SKM-1 treated with dmso at 0.1 percent for 144 hours (cell line): ENCODE measurements around the gene NR0B1.

Experiments used
- DNase-seq: peaks from one replicate; lab custom pipeline; 2025; ENCODE audit not compliant: unreplicated experiment; lab: John Stamatoyannopoulos, UW

The NR0B1 gene, protein sequence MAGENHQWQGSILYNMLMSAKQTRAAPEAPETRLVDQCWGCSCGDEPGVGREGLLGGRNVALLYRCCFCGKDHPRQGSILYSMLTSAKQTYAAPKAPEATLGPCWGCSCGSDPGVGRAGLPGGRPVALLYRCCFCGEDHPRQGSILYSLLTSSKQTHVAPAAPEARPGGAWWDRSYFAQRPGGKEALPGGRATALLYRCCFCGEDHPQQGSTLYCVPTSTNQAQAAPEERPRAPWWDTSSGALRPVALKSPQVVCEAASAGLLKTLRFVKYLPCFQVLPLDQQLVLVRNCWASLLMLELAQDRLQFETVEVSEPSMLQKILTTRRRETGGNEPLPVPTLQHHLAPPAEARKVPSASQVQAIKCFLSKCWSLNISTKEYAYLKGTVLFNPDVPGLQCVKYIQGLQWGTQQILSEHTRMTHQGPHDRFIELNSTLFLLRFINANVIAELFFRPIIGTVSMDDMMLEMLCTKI

DNA sequence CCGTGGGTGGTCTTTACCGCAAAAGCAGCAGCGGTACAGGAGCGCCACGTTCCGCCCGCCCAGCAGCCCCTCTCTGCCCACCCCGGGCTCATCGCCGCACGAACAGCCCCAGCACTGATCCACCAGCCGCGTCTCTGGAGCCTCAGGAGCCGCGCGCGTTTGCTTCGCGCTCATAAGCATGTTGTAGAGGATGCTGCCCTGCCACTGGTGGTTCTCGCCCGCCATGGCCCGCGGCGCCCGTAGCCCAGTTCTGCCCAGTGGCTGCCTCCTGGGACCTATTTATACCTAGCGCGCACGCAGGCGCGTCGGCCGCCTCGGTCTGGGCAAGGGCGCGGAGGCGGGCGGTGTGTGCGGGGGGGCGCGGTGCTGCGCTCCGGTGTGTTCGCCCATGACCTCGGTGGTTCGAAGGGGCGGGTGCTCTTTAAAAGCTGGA, at the start of gene NR0B1:
TSS of gene NR0B1 (minus strand) at position 252 of the 433 bp plus-strand sequence. CDS start at position 225, 27 bp downstream.
- DNase-seq = no peak

DNA sequence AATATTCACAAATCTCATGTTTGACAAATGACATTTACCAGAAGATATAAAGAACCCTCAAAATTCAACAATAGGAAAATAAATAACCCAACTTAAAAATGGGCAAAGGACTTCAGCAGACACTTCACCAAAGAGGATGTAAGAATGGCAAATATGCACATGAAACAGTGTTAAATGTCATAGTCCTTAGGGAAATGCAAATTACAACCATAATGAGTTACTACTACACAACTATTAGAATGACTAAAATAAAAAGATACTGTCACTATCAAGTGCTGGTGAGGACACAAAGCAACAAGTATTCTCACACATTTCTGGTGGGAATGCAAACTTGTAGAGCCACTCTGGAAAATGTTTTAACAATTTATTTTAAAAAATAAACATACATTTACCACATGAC, 40.8 kb upstream of the NR0B1 start:
- no peak for DNase-seq

DNA sequence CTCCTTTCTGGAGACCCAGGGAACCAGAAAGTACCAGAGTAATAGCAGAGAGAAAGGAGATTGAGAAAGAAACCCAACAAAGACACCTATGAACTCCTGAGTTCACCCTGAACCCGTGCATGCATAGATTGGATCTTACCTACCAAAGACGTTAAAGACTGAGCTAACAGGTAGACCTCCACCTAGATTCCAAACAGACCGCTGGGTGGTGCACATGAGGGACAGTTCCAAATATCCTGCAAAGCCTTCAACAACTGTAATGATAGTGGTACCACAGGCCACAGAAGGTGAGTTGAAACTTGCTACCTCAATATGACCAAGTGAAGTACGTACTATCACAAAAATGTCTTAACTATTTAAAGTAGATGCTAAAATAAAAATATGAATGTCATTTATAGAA, 34.0 kb upstream of the NR0B1 start:
- DNase-seq = no peak

DNA sequence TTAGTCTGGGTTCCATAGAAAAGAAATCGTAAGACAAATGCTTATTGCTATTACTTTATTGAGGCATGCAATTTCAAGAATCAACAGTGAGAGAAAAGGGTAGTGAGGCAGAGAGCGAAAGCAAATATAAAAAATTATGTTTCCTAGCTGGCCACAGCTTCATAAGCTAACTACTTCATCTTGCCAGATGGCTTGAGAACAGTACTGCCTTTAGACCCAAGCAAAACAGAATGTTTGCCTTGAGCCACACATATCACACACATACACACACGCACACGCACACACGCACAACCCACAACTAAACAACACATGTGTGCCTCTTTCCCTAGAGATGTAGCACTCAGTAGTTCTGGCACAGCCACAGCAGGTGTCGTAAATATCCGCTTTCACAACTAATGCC, 31.6 kb upstream of the NR0B1 start:
- no peak for DNase-seq

DNA sequence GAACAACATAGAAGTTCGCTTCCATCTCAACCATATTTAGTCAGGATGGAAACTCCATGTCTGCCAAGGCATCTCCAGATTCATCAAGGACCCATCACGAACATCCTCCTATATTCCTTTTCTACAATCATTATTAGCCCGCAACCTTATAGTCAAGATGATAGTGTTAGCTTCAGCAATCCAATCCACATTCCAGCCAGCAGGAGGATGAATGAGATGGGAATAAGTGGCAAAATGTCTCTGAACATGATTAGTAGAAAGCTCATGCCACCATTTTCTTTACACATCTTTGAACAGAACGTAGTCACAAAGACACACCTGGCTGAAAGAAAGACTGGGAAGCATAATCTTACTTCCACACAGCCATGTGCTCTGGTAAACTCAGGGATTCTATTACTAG, 18.6 kb upstream of the NR0B1 start:
- DNase-seq = no peak

DNA sequence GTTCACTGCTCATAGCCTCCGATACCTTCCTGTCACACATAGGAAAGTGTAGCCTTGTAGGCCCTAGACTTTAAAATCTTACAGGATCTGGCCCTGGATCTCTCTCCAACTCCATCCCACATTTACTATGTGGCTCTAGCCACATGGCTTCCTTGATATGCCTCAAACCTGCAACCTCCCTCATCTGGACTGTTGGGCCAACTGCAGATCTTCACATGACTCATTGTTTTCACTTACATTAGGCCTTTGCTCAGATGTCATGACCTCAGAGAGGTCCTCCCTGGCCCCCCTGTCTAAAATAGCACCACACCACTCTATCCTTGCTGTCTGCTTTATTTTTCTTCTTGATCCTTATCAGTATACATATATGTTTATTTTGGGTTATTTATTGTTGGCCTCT, 8.1 kb upstream of the NR0B1 start:
- no peak for DNase-seq

DNA sequence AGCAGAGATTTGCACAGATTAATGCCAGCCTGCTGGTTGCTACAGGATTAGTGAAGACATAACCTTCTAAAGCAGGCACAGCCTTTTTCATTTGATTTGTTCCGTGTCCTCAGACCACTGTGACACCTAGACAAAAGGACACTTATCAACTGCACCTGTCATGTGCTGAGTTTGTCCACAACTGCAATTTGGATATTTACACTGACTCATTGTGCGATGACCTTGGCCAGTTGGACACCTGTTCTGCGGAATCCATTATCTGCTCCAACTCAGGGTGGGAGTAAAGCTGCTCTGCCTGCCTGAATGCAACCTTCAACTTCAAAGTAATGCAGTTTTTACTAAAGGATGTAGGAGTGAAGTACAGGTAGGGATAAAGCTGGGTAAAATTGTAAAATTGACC, 4.1 kb upstream of the NR0B1 start:
- no peak for DNase-seq

DNA sequence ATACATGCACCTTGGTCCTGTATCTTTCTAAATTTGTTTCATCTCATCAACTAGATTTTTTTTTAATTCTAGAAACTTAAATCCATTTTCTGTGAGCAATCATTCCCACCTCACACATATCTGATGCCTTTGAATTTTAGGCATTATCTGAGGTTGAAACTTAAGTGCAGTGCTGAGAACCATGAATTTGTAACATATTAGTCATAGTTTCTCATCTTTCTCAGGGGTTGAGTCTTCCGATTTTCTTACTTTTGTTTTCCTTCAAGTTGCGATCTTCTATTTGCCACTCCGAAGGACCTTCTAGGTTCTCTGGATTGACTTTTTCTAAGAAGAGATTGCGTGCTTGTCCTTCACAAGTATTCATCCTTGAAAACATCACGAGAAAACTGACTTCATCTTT, 3.7 kb upstream of the NR0B1 start:
- DNase-seq = no peak

DNA sequence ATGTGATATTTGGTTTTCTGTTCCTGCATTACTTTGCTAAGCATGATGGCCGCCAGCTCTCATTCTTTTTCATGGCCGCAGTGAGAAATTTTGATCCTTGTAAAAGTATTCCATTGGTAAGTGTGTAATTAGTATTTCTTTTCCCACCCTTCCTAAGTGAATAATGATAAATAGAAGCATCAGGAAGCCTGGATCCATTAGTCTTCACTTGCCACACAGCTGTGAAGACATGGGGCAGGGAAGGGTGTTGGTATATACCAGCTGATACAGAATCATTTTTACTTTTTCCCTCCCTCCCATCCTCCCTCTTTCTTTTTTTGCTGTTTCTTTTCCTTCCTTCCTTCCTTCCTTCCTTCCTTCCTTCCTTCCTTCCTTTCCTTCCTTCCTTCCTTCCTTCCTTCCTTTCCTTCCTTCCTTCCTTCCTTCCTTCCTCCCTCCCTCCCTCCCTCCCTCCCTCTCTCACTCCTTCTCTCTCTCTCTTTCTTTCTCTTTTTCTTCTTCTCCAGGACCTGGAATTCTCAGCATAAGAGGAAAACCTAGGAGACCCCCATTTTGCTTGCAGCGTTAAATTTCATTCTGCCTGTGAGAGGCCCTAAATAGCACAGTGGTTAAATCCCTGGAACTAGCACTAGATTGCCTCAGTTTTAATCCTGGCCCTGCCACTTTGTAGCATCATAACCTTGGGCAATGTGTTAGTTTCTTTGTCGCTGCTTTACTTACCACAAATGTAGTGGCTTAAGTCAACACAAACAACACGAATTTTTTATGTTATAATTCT, 1.4 kb upstream of the NR0B1 start:
- DNase-seq = no peak

DNA sequence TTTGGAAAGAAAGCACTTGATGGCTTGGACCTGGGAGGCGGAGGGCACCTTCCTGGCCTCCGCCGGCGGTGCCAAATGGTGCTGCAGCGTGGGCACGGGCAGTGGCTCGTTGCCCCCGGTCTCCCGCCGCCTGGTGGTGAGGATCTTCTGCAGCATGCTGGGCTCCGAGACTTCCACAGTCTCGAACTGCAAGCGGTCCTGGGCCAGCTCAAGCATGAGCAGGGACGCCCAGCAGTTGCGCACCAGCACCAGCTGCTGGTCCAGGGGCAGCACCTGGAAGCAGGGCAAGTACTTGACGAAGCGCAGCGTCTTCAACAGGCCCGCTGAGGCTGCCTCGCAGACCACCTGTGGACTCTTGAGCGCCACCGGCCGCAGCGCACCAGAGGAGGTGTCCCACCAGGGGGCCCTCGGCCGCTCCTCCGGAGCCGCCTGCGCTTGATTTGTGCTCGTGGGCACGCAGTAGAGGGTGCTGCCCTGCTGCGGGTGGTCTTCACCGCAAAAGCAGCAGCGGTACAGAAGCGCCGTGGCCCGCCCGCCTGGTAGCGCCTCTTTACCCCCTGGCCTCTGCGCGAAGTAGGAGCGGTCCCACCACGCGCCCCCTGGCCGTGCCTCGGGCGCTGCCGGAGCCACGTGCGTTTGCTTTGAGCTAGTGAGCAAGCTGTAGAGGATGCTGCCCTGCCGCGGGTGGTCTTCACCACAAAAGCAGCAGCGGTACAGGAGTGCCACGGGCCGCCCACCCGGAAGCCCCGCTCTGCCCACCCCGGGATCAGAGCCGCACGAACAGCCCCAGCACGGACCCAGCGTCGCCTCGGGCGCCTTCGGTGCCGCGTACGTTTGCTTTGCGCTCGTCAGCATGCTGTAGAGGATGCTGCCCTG, 689 bp downstream of the NR0B1 start:
- no peak for DNase-seq

DNA sequence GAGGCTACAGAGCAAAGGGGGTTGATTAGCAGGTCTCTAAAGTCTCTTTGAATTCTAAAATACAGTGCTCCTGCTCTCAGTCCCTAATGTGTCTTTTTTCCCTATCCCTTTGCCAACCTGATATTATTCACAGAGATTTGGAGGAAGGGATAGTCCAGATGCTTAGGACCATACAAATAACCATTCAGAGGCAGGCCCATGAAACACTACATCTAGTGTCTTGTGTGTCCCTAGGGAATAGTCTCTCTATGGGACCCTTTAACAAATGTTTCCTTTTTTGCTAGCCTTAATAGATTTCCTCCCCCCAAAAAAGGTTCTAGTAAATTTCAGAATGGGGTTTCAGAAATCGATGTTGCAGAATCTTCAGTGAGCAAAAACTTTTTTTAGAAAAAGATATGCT, 1.7 kb downstream of the NR0B1 start:
- DNase-seq = no peak

DNA sequence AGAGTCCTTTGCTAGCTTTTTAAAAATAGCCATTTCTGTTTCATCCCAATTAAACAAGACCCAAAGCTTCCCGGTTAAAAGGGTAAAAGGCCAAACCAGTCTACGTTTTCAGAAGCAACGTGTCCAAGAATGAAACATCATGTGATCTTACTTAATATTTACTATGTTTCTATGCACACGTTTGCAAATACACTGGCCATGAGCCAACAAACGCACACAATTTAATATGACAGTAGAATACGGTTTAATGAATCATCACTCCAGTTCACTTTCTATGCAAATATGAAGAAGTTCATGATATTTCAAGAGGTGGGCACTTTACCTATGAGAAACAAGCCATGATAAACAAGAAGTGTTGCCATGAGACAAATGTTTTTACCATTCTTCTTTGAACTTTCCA, 4.3 kb downstream of the NR0B1 start:
- DNase-seq = no peak

DNA sequence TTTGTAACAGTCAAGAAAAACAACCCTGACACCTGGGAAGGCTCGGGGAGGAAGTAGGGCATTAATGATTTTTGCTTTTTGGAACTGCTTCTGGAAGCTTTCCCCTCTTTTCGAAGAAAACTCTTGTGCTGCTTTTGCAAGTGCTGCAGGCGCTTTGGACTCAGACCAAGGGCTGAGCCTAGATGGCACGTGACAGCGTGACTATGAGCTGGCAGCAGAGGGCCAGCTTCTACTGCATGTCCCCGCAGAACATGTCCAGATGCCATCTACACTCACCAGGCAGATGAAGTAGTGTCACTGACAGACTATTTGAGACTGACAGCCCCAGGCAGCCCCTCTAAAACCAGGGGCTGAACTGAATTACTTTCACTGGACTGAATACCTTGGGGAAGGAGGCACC, 6.2 kb downstream of the NR0B1 start:
- no peak for DNase-seq

DNA sequence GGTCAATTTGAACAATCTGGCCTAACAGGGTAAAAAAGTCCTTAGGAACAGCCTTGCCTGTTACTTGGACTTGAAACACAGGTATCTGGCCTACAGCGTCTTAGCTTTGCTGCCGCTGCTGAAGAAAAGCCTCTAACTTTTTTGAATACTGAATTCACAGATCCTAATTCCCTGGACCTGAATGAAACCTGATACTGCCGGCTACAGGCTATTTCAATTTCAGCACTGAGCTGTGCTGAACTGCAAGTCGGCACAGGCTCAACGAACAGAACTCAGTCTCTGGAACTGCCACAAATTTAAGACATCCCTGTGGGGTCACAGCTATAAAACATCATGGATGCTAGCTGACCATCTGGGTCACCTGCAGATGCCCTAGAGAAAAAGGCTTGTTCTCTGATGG, 7.2 kb downstream of the NR0B1 start:
- no peak for DNase-seq

DNA sequence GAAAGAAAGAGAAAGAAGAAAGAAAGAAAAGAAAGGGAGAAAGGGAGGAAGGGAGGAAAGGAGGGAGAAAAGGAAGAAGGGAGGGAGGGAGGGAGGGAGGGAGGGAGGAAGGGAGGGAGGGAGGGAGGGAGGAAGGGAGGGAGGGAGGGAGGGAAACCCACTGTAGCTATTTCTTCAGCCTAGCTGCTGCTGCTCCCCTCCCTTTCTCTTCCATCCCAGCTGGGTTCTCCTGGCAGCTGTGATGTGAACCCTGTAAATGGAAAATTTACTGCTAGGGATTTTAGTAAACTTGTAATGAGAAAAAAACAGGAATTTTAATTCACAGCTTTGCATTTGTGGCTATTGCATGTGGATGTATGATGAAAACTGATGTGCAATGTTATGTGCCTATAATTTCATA, 8.0 kb downstream of the NR0B1 start:
- DNase-seq = no peak

DNA sequence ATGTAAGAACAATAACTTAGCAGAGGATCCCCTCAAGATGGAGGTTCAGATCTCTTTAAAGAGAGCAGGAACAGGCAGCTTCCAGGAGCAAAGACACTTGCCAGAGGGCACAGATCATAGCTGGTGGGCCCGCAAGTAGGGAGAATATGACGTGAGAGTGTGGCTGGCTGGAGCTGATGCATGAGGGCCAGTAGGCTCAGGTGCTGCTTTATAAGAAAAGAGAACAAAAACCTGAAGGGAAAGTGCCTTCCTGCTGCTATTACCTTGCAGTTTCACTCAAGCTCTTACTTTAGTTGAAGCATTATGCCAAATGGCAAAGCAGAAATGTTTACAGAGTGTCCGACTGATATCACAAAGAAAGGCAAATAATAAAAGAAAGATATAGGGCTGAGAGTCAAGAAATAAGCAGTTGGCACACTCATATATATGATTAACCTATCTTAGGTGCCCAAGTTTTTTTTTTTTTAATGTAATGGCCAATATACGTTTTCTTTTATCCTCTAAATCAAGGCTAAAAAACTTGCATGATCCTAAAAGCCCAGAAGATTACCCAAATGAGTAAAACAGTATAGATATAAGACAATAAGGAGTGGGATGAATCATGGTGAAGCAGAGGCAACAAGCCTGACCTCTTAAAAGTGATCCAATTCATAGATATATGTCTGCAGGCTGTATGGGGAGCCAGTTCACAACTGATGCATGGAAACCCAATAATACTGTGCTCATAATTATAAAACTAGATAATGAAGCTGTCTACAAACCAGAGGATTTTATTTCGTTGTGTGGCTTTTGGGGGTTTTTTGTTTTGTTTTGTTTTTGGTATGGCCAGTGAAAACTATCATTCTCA, 12.6 kb downstream of the NR0B1 start:
- DNase-seq = no peak

DNA sequence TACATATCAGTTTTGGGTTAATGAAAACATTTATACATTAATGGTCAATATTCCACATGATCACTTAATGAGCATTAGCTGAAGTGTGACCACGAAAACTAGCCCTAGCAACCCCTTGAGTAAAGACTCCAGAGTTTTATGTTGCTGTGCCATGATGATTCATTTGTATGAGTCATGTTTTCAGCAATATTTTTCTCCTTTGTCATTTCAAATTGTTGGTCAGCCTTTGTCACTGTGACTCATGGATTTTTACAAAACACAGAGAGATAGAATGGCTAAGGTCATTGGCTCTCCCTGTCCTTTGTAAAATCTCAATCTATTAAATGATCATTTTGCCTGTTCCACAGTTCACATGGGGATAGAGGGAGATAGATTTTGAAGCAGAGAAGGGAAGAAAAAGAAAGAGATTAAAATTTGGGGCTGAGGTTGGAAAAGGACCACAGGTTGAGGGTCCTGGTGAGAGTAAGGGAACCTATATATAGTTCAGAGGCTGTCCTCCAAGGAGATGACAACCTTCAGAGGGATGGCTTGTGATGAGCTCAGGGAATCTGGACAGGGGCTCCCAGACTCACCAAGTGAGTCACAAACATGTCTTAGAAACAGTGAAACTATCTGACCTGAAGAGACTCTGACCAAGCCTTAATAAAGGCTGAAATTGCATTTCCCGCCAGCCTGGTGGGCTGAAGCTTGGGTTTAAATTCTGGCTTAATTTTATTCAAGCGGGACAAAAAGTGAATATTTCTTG, 25.6 kb downstream of the NR0B1 start:
- no peak for DNase-seq

DNA sequence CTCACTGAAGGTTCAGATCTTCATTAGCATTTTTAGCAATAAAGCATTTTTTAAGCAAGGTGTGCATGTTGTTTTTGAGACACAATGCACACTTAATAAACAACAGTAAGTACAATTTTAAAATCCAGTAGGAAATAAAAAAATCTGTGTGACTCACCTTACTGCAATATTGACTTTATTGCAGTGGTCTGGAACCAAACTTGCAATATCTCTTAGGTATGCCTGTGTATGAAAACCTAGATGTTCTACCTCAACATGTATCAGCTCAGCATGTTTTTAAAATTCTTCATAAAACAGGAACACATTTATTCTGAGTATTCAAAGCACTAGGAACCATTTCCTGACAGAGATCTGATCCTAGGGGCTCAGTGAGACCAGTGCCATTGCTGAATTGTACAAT, 26.7 kb downstream of the NR0B1 start:
- DNase-seq = no peak

DNA sequence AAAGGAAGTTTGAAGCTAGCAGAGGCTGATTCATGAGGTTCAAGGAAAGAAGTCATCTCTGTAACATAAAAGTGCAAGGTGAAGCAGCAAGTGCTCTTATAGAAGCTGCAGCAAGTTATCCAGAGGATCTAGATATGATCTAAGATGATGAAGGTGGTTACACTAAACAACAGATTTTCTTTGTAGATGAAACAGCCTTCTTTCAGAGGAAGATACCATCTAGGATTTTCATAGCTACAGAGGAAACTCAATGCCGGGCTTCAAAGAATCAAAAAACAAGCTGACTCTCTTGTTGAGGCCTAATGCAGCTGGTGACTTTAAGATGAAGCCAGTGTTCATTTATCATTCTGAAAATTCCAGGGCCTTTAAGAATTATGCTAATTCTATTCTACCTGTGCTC, 28.8 kb downstream of the NR0B1 start:
- no peak for DNase-seq

DNA sequence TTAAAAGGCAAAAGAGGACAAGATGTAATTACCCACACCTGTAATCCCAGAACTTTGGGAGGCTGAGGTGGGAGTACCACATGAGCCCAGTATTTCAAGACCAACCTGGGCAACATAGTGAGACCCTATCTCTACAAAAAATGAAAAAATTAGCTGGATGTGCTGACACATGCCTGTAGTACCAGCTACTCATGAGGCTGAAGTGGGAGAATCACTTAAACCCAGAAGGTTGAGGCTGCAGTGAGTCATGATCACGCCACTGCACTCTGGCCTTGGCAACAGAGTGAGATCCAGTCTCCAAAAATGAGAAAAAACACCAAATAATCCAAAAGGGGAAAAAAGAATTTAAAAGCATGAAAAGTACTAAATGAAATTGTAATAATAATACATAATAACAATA, 30.8 kb downstream of the NR0B1 start:
- DNase-seq = no peak
